Spleen (tissue), 7 donors: ENCODE data around the gene MCM3AP.

Experiments used
- POLR2A ChIP-seq, 3 donors: fragments of 450-650 bp; IDR thresholded peaks; one replicate each; pipeline ENCODE4 v1.5.1; 2017; ENCODE audit warnings: antibody characterized with exemption in 3 of 3, mild to moderate bottlenecking in 1 of 3
- POLR2AphosphoS5 ChIP-seq, 3 donors: sonication (generic); formaldehyde crosslinking; IDR thresholded peaks; one replicate each; pipeline ENCODE4 v1.5.1; 2017; ENCODE audit warnings: antibody characterized with exemption in 3 of 3
- TF ChIP-seq, protein P1 (sequence below), 11 experiments: fragments of 200-600 bp in 7 of 11; fragments of 450-650 bp in 4 of 11; sonication (generic) in 4 of 11; IDR thresholded peaks in 8 of 11; conservative IDR thresholded peaks in 3 of 11; 1 replicate in 7 of 11; 2 replicates in 4 of 11; pipeline versions ENCODE4 v1.4.0 to v1.8.0; 2016 to 2021; ENCODE audit warnings: antibody characterized with exemption in 11 of 11, inconsistent platforms in 4 of 11, mild to moderate bottlenecking in 1 of 11
- donor health status: DM: no; HTN: no; CAD: no; lungs with moderate emphysema.
- donor health status: DM: no; HTN: no; CAD: no.
- donor health status: DM: no; HTN: no; CAD: no.

DNA sequence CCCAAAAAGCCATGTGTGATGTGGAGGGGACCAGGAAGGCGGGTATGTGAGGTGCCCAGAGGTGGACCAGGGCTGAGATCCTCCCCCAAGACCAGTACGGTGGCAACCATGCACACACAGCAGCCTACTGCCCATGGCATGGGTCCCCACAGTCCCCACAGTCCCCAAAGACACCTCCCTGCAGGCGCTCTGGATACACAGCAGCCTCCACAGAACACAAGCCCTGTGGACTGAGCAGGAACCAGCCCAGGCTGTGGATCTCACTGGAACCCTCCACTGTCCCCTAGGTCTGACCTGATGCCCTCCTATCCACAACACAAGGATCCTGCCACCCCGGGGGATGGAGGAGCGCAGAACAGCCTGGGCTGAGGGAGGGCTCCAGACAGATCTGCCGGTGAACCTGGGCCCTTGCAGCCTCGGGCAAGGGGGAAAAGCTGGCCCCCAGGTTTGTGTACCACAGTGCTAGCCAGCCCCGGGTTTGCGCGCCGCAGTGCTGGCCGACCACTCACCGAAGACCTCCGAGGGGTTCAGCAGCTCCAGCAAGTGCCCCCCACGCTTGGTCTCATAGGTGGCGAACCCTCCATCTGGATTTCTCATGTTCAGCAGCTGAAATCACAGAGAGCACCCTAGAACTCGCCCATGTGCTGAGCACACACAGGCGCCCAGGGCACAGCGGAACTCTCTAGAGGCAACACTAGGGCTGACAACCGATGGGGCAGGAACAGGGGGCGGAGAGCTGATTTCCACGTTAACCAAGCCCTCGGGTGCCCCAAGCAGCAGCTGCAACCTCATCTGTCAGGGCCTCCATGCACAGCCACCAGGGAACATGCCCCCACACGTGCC lies 79.0 kb downstream of the MCM3AP start:
- TF ChIP-seq, protein P1, sequence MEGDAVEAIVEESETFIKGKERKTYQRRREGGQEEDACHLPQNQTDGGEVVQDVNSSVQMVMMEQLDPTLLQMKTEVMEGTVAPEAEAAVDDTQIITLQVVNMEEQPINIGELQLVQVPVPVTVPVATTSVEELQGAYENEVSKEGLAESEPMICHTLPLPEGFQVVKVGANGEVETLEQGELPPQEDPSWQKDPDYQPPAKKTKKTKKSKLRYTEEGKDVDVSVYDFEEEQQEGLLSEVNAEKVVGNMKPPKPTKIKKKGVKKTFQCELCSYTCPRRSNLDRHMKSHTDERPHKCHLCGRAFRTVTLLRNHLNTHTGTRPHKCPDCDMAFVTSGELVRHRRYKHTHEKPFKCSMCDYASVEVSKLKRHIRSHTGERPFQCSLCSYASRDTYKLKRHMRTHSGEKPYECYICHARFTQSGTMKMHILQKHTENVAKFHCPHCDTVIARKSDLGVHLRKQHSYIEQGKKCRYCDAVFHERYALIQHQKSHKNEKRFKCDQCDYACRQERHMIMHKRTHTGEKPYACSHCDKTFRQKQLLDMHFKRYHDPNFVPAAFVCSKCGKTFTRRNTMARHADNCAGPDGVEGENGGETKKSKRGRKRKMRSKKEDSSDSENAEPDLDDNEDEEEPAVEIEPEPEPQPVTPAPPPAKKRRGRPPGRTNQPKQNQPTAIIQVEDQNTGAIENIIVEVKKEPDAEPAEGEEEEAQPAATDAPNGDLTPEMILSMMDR (IDR thresholded peaks at IDR 0.05 in 8 of 11, conservative IDR thresholded peaks at IDR 0.05 in 3 of 11): no peak
- TF ChIP-seq POLR2A (IDR thresholded peaks at IDR 0.05): no peak
- TF ChIP-seq POLR2AphosphoS5 (IDR thresholded peaks at IDR 0.05): no peak
